C4-2B (cell line): ENCODE results near the gene SAMD13.

Experiments
- H3K27ac ChIP-seq: fragments of 450-650 bp; 2 replicates; pipeline ENCODE4 v1.5.1; 2017
- ZFX ChIP-seq: fragments of 450-650 bp; IDR thresholded peaks from 2 replicates; pipeline ENCODE4 v1.6.1; 2017
- TF ChIP-seq, protein P1 (sequence below): fragments of 450-650 bp; conservative IDR thresholded peaks from 2 replicates; pipeline ENCODE4 v1.5.1; 2017; ENCODE audit warnings: mild to moderate bottlenecking

The SAMD13 gene

DNA sequence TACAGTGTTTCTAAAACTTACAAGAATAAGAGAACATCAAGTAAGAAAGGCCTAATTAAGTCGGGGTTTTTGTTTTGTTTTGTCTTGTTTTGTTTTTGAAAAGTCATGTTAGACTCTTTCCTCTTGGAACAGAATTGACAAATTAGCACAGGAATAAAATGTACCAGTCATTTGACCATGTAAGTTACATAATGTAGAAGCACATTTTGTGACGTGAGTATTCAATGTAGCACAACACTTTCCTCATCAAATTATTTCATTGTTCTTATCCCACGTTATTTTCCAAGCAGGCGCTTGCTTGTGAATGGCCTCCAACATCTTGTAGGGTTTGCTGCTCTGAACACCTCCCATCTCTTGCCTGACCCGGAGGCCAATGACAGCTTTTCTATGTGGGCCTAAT is 62.1 kb downstream of the SAMD13 start:
- H3K27ac ChIP-seq = no peak overlapping the region
- no peak for TF ChIP-seq ZFX
- TF ChIP-seq, protein P1, sequence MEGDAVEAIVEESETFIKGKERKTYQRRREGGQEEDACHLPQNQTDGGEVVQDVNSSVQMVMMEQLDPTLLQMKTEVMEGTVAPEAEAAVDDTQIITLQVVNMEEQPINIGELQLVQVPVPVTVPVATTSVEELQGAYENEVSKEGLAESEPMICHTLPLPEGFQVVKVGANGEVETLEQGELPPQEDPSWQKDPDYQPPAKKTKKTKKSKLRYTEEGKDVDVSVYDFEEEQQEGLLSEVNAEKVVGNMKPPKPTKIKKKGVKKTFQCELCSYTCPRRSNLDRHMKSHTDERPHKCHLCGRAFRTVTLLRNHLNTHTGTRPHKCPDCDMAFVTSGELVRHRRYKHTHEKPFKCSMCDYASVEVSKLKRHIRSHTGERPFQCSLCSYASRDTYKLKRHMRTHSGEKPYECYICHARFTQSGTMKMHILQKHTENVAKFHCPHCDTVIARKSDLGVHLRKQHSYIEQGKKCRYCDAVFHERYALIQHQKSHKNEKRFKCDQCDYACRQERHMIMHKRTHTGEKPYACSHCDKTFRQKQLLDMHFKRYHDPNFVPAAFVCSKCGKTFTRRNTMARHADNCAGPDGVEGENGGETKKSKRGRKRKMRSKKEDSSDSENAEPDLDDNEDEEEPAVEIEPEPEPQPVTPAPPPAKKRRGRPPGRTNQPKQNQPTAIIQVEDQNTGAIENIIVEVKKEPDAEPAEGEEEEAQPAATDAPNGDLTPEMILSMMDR = no peak

DNA sequence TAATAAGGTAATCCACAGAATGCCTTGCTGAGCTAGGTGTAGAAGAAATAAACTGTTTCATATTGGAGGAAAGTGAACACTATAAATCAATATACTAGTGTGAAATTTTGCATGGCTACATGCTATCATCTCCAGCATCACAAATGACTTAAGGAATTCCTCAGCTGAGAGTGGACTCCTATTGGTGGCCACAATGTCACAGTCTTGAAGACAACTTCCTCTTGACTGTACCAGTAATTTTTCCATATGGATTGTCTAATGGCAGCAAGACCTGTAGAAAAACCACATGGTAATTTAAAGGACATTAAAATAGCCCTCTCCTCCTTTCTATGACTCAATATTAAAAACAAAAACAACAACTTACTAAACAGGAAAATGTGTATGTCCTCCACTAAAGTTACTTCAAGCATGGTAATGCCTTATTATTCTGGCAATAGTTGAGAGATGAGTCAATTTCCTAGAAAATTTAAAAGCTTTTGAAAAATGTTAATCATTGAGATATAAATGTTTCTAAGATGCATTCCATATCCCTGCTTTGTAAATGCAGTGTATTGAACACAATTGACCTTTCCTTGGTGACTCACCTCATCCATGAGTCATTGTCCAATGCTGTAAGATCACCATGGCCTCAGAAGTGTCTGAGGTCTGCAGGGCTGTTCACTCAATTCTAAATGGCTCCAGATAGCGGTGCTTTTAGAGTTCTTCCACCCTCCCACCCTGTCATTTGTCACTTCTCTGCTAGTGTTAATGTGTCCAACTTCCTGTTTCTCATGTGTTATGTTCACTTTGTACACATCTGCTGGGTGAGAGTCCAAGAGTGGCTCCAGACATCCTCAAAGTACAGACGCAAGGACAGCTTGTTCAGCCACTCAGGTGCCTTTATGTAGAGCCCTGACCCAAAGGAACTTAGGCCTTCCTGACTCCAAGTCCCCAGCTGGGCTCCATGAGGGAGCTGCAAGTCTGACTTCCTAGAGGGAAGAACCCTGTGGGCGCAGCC is 64.0 kb downstream of the SAMD13 start:
- TF ChIP-seq, protein P1 = no peak
- no peak for TF ChIP-seq ZFX
- H3K27ac ChIP-seq = no peak overlapping the region

DNA sequence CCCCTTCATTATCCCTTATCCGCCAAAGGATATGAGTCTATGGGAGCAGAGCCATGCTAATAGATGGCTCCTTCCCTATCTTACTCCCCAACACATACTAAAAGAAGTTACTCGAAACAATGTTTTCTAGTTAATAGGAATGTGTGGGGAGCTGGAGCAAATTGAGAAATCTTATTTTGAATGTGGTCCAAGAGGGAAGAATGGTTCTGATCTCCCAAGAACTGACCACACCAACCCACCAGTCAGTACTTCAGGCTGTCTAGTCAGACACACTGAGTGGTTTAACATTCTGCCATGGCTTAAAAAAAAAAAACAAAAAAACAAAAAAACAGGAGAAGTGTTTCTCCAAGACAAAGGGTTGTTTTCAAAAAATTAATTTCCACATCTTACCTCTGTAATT is 65.3 kb downstream of the SAMD13 start:
- TF ChIP-seq, protein P1 = no peak
- TF ChIP-seq ZFX = no peak
- H3K27ac ChIP-seq = no peak overlapping the region

DNA sequence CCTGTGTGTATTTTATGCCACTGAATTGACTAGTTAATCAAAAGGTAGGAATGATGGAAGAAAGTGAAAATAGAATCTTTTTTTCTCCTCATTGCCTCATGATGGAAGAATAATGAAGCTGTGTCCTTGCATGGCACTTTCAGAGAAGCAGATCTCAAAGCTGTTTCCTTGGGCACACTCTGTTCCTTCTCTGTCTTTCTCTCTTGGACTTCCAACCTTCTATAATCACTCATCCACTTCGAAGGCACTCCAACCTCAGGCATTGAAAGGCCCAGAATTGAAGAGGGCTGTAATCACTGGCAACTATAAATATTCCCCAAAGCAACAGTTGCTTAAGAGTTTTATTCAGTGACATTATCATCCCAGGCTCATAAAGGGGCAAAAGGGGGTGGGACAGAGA is 65.7 kb downstream of the SAMD13 start:
- no peak for TF ChIP-seq ZFX
- TF ChIP-seq, protein P1 = no peak
- H3K27ac ChIP-seq = no peak overlapping the region

DNA sequence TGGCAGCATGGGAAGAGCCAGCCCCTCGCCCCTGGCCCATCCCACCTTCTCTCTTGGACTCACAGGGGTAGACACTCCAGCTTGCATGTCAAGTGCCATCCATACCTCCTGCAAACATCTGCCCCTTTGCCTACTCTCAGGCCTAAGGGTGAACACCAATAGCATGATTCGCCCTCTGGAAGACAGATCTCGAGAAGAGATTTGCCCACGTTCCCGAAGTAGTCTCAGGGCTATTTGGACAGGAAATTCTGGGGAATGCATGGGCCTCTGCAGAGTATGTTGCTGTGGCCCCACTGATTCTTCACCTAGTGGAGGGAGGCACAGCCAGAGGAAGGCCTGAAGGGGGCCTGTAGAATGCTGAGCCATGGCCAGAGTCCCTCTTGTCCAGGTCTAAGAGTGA is 66.9 kb downstream of the SAMD13 start:
- TF ChIP-seq, protein P1 = no peak
- TF ChIP-seq ZFX = no peak

DNA sequence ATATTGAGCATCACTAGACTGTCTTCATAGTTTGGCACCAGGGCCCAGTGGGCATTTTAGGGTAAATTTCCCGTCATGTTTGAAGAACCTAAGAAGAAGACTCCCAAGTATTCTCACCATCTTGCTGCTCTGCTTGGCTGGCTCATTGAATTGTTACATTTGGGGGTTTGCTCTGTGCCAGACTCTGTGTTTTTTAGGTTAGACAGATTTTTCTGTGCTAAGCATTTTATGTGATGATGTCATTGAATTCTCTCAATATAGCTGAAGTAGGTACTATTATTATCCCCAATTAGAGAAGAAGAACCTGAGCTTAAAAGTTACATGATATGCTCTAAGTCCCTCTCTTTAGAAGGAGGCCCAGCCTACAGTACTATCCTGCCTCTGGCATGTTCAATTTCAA is 68.8 kb downstream of the SAMD13 start:
- TF ChIP-seq, protein P1 = no peak
- TF ChIP-seq ZFX = no peak
- no peak overlapping the region for H3K27ac ChIP-seq

More for the DNA sequence above, 66.9 kb downstream of the SAMD13 start:
- no peak overlapping the region for H3K27ac ChIP-seq

DNA sequence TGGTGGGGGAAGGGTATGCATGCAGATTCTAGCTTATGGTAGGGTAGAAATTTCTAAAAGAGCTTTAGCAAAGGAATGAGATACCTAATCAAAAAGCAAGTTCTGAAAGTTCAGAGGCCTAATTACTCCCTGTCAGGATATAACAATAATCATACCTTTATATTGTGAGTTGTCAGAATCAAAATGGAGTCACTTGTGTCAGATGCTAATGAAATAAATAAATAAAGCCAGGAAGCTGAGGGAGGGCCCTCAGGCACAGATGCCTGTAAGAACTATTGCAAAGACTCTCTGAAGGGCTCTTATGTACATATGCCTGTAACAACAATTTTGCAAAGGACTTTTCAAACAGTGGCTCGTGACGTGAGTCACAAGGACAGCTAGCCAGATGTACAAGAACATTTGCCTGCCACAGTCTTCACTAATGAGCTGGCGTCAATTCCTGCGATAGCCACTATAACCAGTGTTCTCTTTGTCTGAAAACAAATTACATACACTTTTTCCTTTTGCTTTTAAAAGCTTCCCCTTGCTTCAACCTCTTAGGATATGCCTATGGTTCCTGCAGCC is 69.4 kb downstream of the SAMD13 start:
- no peak for TF ChIP-seq ZFX
- TF ChIP-seq, protein P1 = no peak
- no peak overlapping the region for H3K27ac ChIP-seq
